Memory B cell (primary cell): Measurements from ENCODE around the gene PRSS48.

ENCODE experiments used
- ATAC-seq: fragments of 150-1000 bp; cut with Tn5 transposase; 2 replicates; pipeline ENCODE4 v1.10.0; 2021; ENCODE audit warnings: low read depth, mild to moderate bottlenecking, moderate library complexity
- DNase-seq, 2 donors: peaks; one replicate each; pipeline ENCODE4 v3.0.0; 2022; ENCODE audit warnings: low spot score in 2 of 2
- H3K27ac Mint-ChIP-seq: one replicate; pipeline ENCODE4 v1.8.0; 2022; ENCODE audit warnings: mild to moderate bottlenecking, moderate library complexity, mixed read lengths
- H3K27me3 Mint-ChIP-seq: one replicate; pipeline ENCODE4 v1.8.0; 2022; ENCODE audit warnings: mixed read lengths
- H3K36me3 Mint-ChIP-seq: one replicate; pipeline ENCODE4 v1.8.0; 2022; ENCODE audit warnings: mild to moderate bottlenecking, mixed read lengths
- H3K4me1 Mint-ChIP-seq: one replicate; pipeline ENCODE4 v1.8.0; 2022; ENCODE audit warnings: mixed read lengths
- H3K4me3 Mint-ChIP-seq: one replicate; pipeline ENCODE4 v1.8.0; 2022; ENCODE audit warnings: mild to moderate bottlenecking, moderate library complexity, mixed read lengths
- H3K9me3 Mint-ChIP-seq: one replicate; pipeline ENCODE4 v1.8.0; 2022; ENCODE audit warnings: mixed read lengths

The PRSS48 gene

GRCh38 chr4:151339467-151339866, 62.5 kb downstream of the PRSS48 start:
- no peak overlapping the region for H3K27ac Mint-ChIP-seq

GRCh38 chr4:151340751-151341385, 63.9 kb downstream of the PRSS48 start:
- DNase-seq (no peak), ATAC-seq (no peak)
- no peaks in the 10 kb centered on the region for H3K9me3 Mint-ChIP-seq

More at GRCh38 chr4:151339467-151339866, 62.5 kb downstream of the PRSS48 start:
- DNase-seq = no peak
- no peak for ATAC-seq
- no peaks in the 10 kb centered on the region for H3K9me3 Mint-ChIP-seq
- peaks cover 3% of the 10 kb centered on the region for H3K27me3 Mint-ChIP-seq
- H3K36me3 Mint-ChIP-seq = no peaks in the 10 kb centered on the region
- no peak overlapping the region for H3K4me3 Mint-ChIP-seq
- no peaks in the 10 kb centered on the region for H3K4me1 Mint-ChIP-seq

More at GRCh38 chr4:151340751-151341385, 63.9 kb downstream of the PRSS48 start:
- no peak overlapping the region for H3K4me3 Mint-ChIP-seq
- no peaks in the 10 kb centered on the region for H3K4me1 Mint-ChIP-seq
- peaks cover 1% of the 10 kb centered on the region for H3K27me3 Mint-ChIP-seq
- no peak overlapping the region for H3K27ac Mint-ChIP-seq
- no peaks in the 10 kb centered on the region for H3K36me3 Mint-ChIP-seq
